ENCODE measurements around the gene BFAR.

The BFAR gene, protein sequence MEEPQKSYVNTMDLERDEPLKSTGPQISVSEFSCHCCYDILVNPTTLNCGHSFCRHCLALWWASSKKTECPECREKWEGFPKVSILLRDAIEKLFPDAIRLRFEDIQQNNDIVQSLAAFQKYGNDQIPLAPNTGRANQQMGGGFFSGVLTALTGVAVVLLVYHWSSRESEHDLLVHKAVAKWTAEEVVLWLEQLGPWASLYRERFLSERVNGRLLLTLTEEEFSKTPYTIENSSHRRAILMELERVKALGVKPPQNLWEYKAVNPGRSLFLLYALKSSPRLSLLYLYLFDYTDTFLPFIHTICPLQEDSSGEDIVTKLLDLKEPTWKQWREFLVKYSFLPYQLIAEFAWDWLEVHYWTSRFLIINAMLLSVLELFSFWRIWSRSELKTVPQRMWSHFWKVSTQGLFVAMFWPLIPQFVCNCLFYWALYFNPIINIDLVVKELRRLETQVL

DNA sequence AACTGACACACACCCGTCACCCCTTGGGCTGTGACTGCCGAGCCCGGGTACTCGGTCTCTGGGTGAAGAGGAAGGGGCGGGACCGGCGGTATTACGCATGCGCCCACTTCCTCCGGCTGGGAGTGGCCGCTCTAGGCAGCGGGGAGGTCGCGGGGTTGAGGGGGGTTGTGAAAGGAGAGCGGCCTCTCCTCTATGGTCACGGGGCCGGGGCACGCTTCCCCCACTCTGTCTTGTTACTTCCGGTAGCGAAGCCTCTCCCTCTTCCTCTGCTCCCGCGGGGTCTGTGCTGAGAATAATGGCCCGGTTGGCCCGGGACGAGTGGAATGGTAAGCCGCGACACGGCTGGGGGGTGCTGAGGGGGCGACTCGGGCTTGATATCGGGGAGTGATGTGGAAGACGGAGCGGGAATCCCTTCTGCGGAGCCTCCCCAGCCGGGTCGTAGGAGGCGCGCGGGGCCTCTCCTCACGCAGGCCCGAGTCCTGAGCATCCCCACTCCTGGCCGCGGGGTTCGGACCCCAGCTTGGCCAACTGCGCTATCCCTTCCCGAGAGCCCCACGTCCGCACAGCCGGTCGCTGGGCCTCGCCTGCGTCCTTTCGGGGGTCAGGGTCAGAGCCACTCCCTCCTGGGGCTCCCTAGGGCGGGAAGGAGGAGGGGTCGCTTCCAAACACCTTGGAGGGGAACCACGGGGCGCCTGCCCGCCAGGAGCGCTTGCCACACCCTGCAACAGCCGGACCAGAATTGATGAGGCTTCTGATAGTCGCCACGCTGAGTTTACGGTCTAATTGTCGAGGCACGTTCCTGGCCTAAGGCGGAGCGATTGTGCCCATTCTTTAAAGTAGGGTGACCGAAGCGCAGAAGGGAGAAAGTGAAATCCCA lies at the start of gene BFAR:
Gene BFAR, plus strand, starts transcription at position 259 of the 877 bp plus-strand sequence. CDS start 11,396 bp downstream, outside the sequence.
- Mint-ChIP-seq H3K4me1 (ENCODE audit: low read depth) (peaks cover 34% of the 10 kb centered on the region), H3K27me3 (ENCODE audit: low read depth) (no peaks in the 10 kb centered on the region), H3K27ac (peak within 1 kb of the TSS; percentile 100), H3K36me3 (ENCODE audit: low read depth) (peaks cover 7% of the 10 kb centered on the region), H3K4me3 (peak within 1 kb of the TSS; percentile 100), H3K9me3 (no peaks in the 10 kb centered on the region)

DNA sequence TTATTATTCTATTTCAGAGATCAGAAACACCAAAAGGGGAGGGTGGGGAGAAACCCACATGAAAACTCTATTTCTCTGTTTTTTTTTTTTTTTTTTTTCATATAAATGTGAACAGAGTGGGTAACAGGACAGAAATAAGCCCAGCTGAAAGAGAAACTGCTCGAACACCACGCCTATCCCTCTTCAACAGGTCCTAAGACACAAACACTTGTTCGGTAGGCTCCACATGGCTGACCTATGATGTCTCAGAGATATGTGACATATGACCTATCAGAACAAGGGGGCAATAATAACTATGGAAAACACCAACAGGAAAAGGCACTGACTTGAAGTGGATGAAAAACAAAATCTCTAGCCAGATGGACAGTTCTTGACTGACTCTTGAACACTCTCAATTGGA lies 47.5 kb upstream of the BFAR start:
- H3K36me3 Mint-ChIP-seq (ENCODE audit: low read depth): peaks cover 43% of the 10 kb centered on the region
- no peaks in the 10 kb centered on the region for H3K27me3 Mint-ChIP-seq (ENCODE audit: low read depth)
- H3K4me3 Mint-ChIP-seq: no peak overlapping the region
- no peak overlapping the region for H3K27ac Mint-ChIP-seq
- no peaks in the 10 kb centered on the region for H3K9me3 Mint-ChIP-seq
- peaks cover 11% of the 10 kb centered on the region for H3K4me1 Mint-ChIP-seq (ENCODE audit: low read depth)

DNA sequence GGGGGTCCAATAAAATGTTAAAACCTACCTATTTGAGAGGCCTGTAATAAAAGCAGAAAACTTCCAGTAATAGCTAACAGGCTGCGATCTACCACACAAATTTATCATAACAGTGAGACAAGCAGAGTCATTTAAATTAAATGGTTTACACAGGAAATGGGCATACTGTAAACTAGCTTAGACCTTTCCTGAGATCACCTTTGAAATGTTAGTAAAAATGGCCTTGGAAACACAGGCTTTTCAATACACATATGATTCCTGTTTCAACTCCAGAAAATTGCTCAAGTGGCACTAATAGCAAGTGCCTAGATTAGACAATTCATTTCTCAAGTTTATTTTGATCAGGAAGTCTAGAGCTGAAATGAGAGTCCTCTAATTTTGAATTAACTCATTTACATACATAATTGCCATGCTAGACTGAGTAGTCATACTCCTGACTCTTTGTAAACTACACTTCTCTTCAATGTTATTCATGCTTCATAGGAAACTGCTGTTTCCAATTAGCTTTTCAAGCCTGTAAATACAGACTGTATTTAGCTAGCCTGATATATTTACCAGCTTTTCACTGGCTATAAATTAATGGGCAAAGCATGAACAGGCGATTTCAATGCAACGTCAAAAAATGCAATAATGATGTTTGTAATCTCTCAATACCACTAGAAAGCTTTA lies 46.0 kb upstream of the BFAR start:
- no peak overlapping the region for H3K4me3 Mint-ChIP-seq
- H3K27ac Mint-ChIP-seq: no peak overlapping the region
- H3K9me3 Mint-ChIP-seq: no peaks in the 10 kb centered on the region
- H3K4me1 Mint-ChIP-seq (ENCODE audit: low read depth): peaks cover 11% of the 10 kb centered on the region
- H3K36me3 Mint-ChIP-seq (ENCODE audit: low read depth): peaks cover 40% of the 10 kb centered on the region
- no peaks in the 10 kb centered on the region for H3K27me3 Mint-ChIP-seq (ENCODE audit: low read depth)

DNA sequence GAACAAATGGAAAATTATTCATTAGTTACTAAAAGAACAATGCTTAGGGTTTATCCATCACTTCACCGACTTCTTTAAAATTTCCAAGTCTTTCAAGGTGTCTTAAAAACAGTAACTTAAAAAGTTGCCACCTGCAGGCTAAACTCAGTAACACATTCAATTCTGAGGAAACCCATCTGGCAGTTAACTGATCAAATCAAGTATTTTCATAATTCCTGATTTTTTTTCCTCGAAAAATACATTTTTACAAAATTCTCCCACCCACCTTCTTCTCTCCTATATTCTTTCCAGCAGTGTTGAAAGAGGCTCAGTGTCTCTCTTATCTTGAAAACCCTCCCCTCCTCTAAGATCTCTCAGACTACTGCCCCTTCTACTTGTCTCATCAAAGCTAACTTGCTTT lies 32.6 kb upstream of the BFAR start:
- Mint-ChIP-seq H3K27ac (no peak overlapping the region), H3K9me3 (no peaks in the 10 kb centered on the region), H3K27me3 (ENCODE audit: low read depth) (no peaks in the 10 kb centered on the region), H3K36me3 (ENCODE audit: low read depth) (peaks cover 44% of the 10 kb centered on the region), H3K4me1 (ENCODE audit: low read depth) (peaks cover 2% of the 10 kb centered on the region), H3K4me3 (no peak overlapping the region)

DNA sequence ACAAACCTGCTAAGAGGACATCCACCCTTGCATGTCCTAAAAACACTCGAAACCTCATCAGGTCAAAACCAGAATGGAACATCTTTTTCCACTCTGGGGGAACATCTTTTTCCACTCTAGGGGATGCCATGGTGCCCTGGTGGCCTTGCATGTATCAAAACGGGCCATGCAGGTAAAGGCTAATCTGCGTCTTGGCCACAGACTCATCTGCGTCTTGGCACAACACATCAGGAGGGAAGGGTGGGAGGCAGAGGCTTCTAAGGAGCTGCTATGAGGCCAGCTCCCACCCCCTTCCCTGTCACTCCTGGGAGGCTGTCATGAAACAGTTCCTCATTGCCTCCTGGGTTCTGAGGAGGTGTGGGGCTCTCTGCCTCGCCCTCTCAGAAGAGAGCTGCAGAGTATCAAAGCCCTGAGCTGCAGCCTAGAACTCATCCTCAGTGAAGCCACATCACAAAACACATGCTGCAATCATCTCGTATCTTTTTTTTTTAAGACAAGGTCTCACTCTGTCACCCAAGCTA lies 30.2 kb upstream of the BFAR start:
- Mint-ChIP-seq H3K4me1 (ENCODE audit: low read depth) (peaks cover 2% of the 10 kb centered on the region), H3K36me3 (ENCODE audit: low read depth) (peaks cover 47% of the 10 kb centered on the region), H3K9me3 (no peaks in the 10 kb centered on the region), H3K27ac (peak overlapping the region; percentile 10), H3K4me3 (no peak overlapping the region), H3K27me3 (ENCODE audit: low read depth) (no peaks in the 10 kb centered on the region)

DNA sequence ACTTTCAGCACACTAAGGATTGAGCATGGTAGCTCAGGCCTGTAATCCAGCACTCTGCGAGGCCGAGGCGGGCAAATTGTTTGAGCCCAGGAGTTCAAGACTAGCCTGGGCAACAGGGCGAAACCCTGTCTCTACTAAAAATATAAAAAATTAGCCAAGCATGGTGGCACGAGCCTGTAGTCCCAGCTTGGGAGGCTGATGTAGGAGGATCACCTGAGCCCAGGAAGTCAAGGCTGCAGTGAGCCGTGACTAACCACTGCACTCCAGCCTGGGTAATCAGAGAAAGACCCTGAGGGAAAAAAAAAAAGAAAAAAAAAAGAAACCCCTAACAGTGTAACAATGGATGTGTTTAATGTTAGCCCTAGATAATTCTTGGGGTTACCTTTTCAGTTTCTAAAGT lies 26.6 kb upstream of the BFAR start:
- H3K36me3 Mint-ChIP-seq (ENCODE audit: low read depth): peaks cover 45% of the 10 kb centered on the region
- no peaks in the 10 kb centered on the region for H3K27me3 Mint-ChIP-seq (ENCODE audit: low read depth)
- no peak overlapping the region for H3K27ac Mint-ChIP-seq
- H3K4me1 Mint-ChIP-seq (ENCODE audit: low read depth): peaks cover 5% of the 10 kb centered on the region
- H3K9me3 Mint-ChIP-seq: no peaks in the 10 kb centered on the region
- H3K4me3 Mint-ChIP-seq: no peak overlapping the region

DNA sequence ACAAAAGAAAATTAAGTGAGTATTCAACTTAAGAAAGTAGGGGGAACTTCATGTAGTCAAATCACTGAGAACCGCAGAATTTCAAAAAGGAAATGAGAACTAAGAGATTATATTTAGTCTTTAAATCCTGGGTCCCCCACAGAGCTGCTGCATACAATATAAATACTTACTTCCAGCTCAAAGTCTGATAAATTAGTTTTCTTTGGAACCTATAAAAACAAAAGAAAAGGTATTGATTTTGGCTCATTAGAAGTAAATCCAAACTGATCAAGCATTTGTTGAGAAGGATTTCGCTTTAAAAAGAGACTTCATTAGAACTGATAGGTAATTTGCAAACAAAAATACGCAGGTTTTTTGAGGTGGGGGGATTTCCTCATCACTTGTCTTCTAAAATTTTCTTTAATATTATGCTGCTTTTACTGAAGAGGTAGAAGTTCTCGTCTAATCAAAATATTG lies 24.6 kb upstream of the BFAR start:
- no peaks in the 10 kb centered on the region for H3K27me3 Mint-ChIP-seq (ENCODE audit: low read depth)
- peaks cover 36% of the 10 kb centered on the region for H3K36me3 Mint-ChIP-seq (ENCODE audit: low read depth)

DNA sequence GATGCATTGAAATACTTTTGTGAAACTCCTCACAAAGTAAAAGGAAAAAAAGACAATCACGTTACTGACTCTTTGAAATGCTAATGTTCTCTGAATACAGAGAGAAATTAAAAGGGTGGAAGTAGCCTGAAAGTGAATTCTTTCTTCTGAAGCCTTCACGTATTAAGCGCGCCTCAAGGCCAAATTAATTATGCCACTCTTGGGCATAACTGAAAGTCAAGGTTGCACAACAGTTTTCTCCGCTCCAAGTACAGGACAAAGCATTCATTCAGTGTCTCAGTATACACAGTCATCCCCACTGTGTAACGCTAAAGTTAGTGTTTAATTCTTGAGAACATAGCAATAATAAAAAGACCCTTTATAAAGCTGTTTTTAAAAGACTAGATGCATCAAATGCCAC lies 24.1 kb upstream of the BFAR start:
- Mint-ChIP-seq H3K4me1 (ENCODE audit: low read depth) (peaks cover 3% of the 10 kb centered on the region), H3K27ac (no peak overlapping the region), H3K36me3 (ENCODE audit: low read depth) (peaks cover 35% of the 10 kb centered on the region), H3K4me3 (no peak overlapping the region), H3K27me3 (ENCODE audit: low read depth) (no peaks in the 10 kb centered on the region), H3K9me3 (no peaks in the 10 kb centered on the region)

More for the DNA sequence above, 24.6 kb upstream of the BFAR start:
- H3K4me3 Mint-ChIP-seq: no peak overlapping the region
- H3K27ac Mint-ChIP-seq: no peak overlapping the region
- peaks cover 5% of the 10 kb centered on the region for H3K4me1 Mint-ChIP-seq (ENCODE audit: low read depth)
- no peaks in the 10 kb centered on the region for H3K9me3 Mint-ChIP-seq

DNA sequence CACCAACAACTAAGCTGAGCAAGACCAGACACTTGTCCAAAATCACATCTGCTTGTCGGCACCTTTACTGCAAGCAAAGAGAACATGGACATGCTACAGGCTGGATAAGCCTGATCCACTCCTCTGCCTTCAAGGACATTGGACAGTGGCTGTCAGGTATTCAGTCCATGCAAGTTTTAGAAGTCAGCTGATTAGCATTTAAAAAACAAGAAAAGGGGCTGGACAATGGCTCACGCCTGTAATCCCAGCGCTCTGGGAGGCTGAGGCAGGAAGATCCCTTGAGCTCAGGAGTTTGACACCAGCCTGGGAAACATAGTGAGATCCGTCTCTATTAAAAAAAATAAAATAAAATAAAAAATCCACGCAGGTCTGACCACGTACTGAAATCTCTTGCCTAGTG lies 23.0 kb upstream of the BFAR start:
- Mint-ChIP-seq H3K27me3 (ENCODE audit: low read depth) (no peaks in the 10 kb centered on the region), H3K9me3 (no peaks in the 10 kb centered on the region), H3K4me1 (ENCODE audit: low read depth) (peaks cover 3% of the 10 kb centered on the region), H3K36me3 (ENCODE audit: low read depth) (peaks cover 32% of the 10 kb centered on the region), H3K27ac (no peak overlapping the region), H3K4me3 (no peak overlapping the region)

DNA sequence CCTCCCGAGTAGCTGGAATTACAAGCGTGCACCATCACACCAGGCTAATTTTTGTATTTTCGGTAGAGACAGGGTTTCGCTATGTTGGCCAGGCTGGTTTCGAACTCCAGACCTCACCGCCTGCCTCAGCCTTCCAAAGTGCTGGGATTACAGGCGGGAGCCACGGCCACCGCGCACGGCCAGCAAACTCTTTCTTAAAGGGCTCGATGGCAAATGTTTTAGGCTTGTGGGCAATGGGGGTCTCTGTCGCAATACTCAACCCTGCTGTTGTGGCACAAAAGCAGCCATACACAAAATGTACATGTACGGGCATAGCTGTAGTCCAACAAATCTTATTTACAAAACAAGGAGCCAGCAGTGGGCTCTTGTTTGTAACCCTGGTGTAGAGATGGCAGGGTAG lies 21.1 kb upstream of the BFAR start:
- H3K4me3 Mint-ChIP-seq: no peak overlapping the region
- H3K9me3 Mint-ChIP-seq: no peaks in the 10 kb centered on the region
- no peaks in the 10 kb centered on the region for H3K27me3 Mint-ChIP-seq (ENCODE audit: low read depth)
- peaks cover 33% of the 10 kb centered on the region for H3K36me3 Mint-ChIP-seq (ENCODE audit: low read depth)
- H3K4me1 Mint-ChIP-seq (ENCODE audit: low read depth): peaks cover 3% of the 10 kb centered on the region
- H3K27ac Mint-ChIP-seq: no peak overlapping the region

DNA sequence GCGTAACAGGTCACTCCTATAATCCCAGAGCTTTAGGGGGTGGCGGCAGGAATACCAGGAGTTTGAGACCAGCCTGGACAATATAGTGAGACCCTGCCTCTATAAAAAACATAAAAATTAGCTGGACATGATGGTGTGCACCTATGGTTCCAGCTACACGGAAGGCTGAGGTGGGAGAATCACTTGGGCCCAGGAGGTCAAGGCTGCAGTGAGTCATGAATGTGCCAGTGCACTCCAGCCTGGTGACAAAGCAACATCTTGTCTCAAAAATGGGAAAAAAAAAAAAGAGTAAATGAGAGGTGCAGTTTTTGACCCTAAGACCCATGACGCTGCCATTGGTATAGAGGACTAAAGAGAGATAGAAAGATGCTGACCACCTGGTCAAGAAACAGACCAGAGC lies 18.8 kb upstream of the BFAR start:
- Mint-ChIP-seq H3K9me3 (no peaks in the 10 kb centered on the region), H3K27ac (no peak overlapping the region), H3K36me3 (ENCODE audit: low read depth) (peaks cover 30% of the 10 kb centered on the region), H3K27me3 (ENCODE audit: low read depth) (no peaks in the 10 kb centered on the region), H3K4me3 (no peak overlapping the region), H3K4me1 (ENCODE audit: low read depth) (peaks cover 3% of the 10 kb centered on the region)

DNA sequence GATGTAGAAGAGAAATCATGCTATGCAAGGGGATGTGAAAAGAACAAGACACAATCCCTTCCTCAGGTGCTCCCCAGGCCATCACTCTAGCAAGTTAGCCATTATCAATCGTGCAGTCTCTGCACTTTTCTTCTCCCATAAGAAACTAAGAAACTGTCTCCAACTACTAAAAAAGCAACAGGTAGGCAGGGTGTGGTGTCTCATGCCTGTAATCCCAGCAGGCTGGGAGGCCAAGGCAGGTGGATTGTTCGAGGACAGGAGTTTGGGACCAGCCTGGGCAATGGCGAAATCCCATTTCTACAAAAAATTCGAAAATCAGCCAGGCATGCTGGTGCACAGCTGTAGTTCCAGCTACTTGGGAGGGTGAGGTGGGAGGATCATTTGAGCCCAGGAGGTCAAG lies 16.5 kb upstream of the BFAR start:
- Mint-ChIP-seq H3K27me3 (ENCODE audit: low read depth) (no peaks in the 10 kb centered on the region), H3K9me3 (no peaks in the 10 kb centered on the region), H3K4me3 (no peak overlapping the region), H3K4me1 (ENCODE audit: low read depth) (no peaks in the 10 kb centered on the region), H3K36me3 (ENCODE audit: low read depth) (peaks cover 22% of the 10 kb centered on the region), H3K27ac (no peak overlapping the region)

DNA sequence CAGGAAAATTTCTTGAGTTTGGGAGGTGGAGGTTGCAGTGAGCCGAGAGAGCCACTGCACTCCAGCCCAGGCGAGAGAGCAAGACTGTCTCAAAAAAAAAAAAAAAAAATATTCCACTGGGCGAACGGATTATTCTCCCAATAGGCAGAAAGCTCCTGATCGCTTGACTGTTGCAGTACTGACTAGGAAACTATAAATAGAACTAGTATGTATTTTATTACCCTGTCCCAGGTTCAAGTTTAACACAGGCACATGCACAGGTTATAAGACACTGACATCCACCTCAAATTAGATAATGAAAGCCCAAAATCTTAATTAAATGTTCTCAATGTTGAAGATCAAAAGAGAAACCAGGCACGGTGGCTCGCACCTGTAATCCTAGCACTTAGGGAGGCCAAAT lies 14.2 kb upstream of the BFAR start:
- Mint-ChIP-seq H3K27ac (no peak overlapping the region), H3K27me3 (ENCODE audit: low read depth) (no peaks in the 10 kb centered on the region), H3K4me3 (no peak overlapping the region), H3K36me3 (ENCODE audit: low read depth) (peaks cover 25% of the 10 kb centered on the region), H3K9me3 (no peaks in the 10 kb centered on the region), H3K4me1 (ENCODE audit: low read depth) (no peaks in the 10 kb centered on the region)

DNA sequence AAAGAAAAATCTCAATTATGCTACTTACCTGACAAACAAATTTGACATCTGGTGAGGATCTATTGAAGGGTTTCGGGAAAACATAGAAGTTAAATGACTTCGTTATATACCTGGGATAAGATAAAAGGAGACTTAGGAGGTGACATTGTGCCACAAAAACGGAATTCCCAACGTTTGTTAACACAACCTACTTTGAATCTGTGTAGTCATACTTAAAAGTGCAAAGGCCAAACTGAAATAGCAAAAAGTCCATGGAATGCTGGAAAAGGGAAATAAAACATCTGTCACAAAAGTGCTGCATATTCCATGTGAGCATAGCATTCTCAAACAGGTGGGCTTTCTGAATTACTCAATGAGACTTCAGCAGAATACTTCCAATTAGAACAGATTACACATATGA lies 5.7 kb upstream of the BFAR start:
- Mint-ChIP-seq H3K9me3 (no peaks in the 10 kb centered on the region), H3K4me1 (ENCODE audit: low read depth) (peaks cover 24% of the 10 kb centered on the region), H3K4me3 (no peak overlapping the region), H3K36me3 (ENCODE audit: low read depth) (peaks cover 30% of the 10 kb centered on the region), H3K27ac (no peak overlapping the region), H3K27me3 (ENCODE audit: low read depth) (no peaks in the 10 kb centered on the region)

Measured in T-helper 1 cell treated with Interleukin-12 subunit alpha and Interleukin-12 subunit beta and Interleukin-4 antibody, amounts not matched to agents 30 μg/mL and 1 μg/mL, for 36 hours (primary cell).